Ishikawa (cell line): ENCODE results near the gene BIN1.

Experiments used
- FOXM1 ChIP-seq: IDR thresholded peaks from 2 replicates; pipeline ENCODE4 v1.6.1; 2012; ENCODE audit warnings: low read depth, borderline replicate concordance
- TCF12 ChIP-seq: IDR thresholded peaks from 2 replicates; pipeline ENCODE4 v1.6.1; 2012; ENCODE audit warnings: low read depth
- TEAD4 ChIP-seq: IDR thresholded peaks from 2 replicates; pipeline ENCODE4 v1.6.1; 2012
- TF ChIP-seq, protein P1 (sequence below): IDR thresholded peaks from 2 replicates; pipeline ENCODE4 v1.6.1; 2012; ENCODE audit warnings: low read depth, mild to moderate bottlenecking
- TF ChIP-seq, protein P2 (sequence below): IDR thresholded peaks from 2 replicates; pipeline ENCODE4 v1.6.1; 2012

DNA sequence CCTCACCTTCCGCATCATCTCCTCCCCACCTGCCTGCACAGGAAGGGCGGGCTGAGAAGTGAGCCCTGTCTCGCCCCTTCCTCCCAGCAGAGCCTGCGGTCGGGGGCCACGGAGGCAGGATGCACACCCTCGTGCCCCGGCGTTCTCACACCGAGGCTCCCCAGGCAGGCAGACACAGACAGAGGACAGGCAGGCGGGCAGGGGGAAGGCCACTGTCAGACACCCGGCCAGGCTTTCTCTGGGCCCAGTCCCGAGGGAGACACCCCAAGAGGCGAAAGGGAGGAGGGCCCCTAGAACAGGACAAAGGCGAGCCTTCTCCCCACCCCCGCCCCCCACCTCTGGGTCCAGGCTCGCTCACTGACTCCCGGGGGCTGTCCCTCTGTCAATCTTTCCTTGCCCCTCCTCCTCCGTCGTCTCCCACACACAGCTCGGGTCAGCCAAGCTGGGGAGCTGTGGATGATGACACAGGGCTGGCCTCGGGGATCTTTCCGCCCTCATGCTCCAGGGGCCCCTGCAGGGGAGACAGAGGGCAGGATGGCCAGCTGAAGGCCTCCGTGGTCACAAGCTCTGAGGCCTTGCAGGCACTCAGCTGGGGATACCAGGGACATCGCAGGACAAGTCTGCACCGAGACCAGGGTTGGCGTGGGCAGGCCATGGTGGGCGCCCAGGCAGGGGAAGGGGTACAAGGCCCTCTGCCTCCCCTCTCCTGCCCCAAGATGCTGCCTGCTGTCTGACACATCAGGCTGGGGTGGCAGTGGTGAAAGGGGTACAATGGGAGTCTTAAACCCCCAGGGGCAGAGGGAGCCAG lies 24.9 kb downstream of the BIN1 start:
- TF ChIP-seq, protein P1, sequence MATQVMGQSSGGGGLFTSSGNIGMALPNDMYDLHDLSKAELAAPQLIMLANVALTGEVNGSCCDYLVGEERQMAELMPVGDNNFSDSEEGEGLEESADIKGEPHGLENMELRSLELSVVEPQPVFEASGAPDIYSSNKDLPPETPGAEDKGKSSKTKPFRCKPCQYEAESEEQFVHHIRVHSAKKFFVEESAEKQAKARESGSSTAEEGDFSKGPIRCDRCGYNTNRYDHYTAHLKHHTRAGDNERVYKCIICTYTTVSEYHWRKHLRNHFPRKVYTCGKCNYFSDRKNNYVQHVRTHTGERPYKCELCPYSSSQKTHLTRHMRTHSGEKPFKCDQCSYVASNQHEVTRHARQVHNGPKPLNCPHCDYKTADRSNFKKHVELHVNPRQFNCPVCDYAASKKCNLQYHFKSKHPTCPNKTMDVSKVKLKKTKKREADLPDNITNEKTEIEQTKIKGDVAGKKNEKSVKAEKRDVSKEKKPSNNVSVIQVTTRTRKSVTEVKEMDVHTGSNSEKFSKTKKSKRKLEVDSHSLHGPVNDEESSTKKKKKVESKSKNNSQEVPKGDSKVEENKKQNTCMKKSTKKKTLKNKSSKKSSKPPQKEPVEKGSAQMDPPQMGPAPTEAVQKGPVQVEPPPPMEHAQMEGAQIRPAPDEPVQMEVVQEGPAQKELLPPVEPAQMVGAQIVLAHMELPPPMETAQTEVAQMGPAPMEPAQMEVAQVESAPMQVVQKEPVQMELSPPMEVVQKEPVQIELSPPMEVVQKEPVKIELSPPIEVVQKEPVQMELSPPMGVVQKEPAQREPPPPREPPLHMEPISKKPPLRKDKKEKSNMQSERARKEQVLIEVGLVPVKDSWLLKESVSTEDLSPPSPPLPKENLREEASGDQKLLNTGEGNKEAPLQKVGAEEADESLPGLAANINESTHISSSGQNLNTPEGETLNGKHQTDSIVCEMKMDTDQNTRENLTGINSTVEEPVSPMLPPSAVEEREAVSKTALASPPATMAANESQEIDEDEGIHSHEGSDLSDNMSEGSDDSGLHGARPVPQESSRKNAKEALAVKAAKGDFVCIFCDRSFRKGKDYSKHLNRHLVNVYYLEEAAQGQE, result no peak
- TF ChIP-seq FOXM1 (no peak), TCF12 (no peak), TEAD4 (no peak)
- TF ChIP-seq, protein P2, sequence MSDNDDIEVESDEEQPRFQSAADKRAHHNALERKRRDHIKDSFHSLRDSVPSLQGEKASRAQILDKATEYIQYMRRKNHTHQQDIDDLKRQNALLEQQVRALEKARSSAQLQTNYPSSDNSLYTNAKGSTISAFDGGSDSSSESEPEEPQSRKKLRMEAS, result no peak
